ENCODE results near the gene UPK3A.
"Not testable (repeated sequence)": the region's sequence is repeated elsewhere in the genome, so short reads cannot be mapped to it uniquely, and the experiment has no call there.

Gene UPK3A

GRCh38 chr22:45323695-45324094 lies 38.9 kb downstream of the UPK3A start:
- in situ Hi-C loops (cut with MboI; ENCODE audit: low sequenced_read_pairs), result no loop called here

- in situ Hi-C loops (cut with MboI; ENCODE audit: low sequenced_read_pairs), result no loop called here
Observed at GRCh38 chr22:45324311-45324711, 39.6 kb downstream of the UPK3A start.

GRCh38 chr22:45328261-45328660 lies 43.5 kb downstream of the UPK3A start:
- in situ Hi-C loops (cut with MboI; ENCODE audit: low sequenced_read_pairs), result not testable (repeated sequence)

- in situ Hi-C loops (cut with MboI; ENCODE audit: low sequenced_read_pairs), result no loop called here
Observed at GRCh38 chr22:45328822-45329529, 44.2 kb downstream of the UPK3A start.

GRCh38 chr22:45329530-45329936 lies 44.8 kb downstream of the UPK3A start:
- in situ Hi-C loops (cut with MboI; ENCODE audit: low sequenced_read_pairs), result no loop called here

- in situ Hi-C loops (cut with MboI; ENCODE audit: low sequenced_read_pairs), result no loop called here
Observed at GRCh38 chr22:45330548-45330947, 45.8 kb downstream of the UPK3A start.

GRCh38 chr22:45331486-45331885 lies 46.7 kb downstream of the UPK3A start:
- in situ Hi-C loops (cut with MboI; ENCODE audit: low sequenced_read_pairs), result no loop called here

GRCh38 chr22:45332001-45332400 lies 47.3 kb downstream of the UPK3A start:
- in situ Hi-C loops (cut with MboI; ENCODE audit: low sequenced_read_pairs), result no loop called here

GRCh38 chr22:45334068-45334467 lies 49.3 kb downstream of the UPK3A start:
- in situ Hi-C loops (cut with MboI; ENCODE audit: low sequenced_read_pairs), result no loop called here

GRCh38 chr22:45334528-45334927 lies 49.8 kb downstream of the UPK3A start:
- in situ Hi-C loops (cut with MboI; ENCODE audit: low sequenced_read_pairs), result no loop called here

GRCh38 chr22:45335021-45335818 lies 50.5 kb downstream of the UPK3A start:
- in situ Hi-C loops (cut with MboI; ENCODE audit: low sequenced_read_pairs), result no loop called here

- in situ Hi-C loops (cut with MboI; ENCODE audit: low sequenced_read_pairs), result no loop called here
Observed at GRCh38 chr22:45335854-45336522, 51.2 kb downstream of the UPK3A start.

GRCh38 chr22:45336971-45337431 lies 52.3 kb downstream of the UPK3A start:
- in situ Hi-C loops (cut with MboI; ENCODE audit: low sequenced_read_pairs), result no loop called here

GRCh38 chr22:45337536-45337935 lies 52.8 kb downstream of the UPK3A start:
- in situ Hi-C loops (cut with MboI; ENCODE audit: low sequenced_read_pairs), result no loop called here

GRCh38 chr22:45338795-45339194 lies 54.0 kb downstream of the UPK3A start:
- in situ Hi-C loops (cut with MboI; ENCODE audit: low sequenced_read_pairs), result no loop called here

- in situ Hi-C loops (cut with MboI; ENCODE audit: low sequenced_read_pairs), result no loop called here
Observed at GRCh38 chr22:45340323-45340722, 55.6 kb downstream of the UPK3A start.

GRCh38 chr22:45341498-45341897 lies 56.7 kb downstream of the UPK3A start:
- in situ Hi-C loops (cut with MboI; ENCODE audit: low sequenced_read_pairs), result no loop called here

GRCh38 chr22:45343143-45343542 lies 58.4 kb downstream of the UPK3A start:
- in situ Hi-C loops (cut with MboI; ENCODE audit: low sequenced_read_pairs), result no loop called here

- in situ Hi-C loops (cut with MboI; ENCODE audit: low sequenced_read_pairs), result no loop called here
Observed at GRCh38 chr22:45344334-45344733, 59.6 kb downstream of the UPK3A start.
